DND-41 (cell line): ENCODE results near the gene MSL1.

Experiments used
- EZH2 ChIP-seq: IDR thresholded peaks from 3 replicates; pipeline ENCODE4 v1.6.1; 2012; ENCODE audit warnings: borderline replicate concordance, low read depth, mild to moderate bottlenecking, moderate library complexity, low read length, inconsistent platforms; ENCODE audit not compliant: severe bottlenecking
- TF ChIP-seq, protein P1 (sequence below): IDR thresholded peaks from 2 replicates; pipeline ENCODE4 v1.5.1; 2012; ENCODE audit warnings: borderline replicate concordance, low read length, moderate library complexity, mild to moderate bottlenecking; ENCODE audit not compliant: poor library complexity, severe bottlenecking; ENCODE audit errors: extremely low read depth

DNA sequence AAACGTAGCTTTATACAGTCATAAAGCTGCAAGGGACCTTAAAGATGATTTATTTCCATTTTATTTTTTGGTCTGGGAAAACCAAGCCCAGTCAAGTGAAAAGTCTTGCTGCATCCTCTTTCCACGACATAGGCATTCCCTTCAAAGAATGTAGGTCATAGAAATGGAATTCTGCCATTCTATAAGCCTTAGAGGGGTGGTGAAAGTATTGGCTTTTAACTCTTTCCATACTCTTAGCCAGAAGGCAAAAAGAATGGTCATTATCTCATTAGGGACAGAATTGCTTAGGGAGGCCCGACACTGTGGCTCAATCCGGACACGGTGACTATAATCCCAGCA lies 7.9 kb upstream of the MSL1 start:
- TF ChIP-seq EZH2: no peak
- TF ChIP-seq, protein P1, sequence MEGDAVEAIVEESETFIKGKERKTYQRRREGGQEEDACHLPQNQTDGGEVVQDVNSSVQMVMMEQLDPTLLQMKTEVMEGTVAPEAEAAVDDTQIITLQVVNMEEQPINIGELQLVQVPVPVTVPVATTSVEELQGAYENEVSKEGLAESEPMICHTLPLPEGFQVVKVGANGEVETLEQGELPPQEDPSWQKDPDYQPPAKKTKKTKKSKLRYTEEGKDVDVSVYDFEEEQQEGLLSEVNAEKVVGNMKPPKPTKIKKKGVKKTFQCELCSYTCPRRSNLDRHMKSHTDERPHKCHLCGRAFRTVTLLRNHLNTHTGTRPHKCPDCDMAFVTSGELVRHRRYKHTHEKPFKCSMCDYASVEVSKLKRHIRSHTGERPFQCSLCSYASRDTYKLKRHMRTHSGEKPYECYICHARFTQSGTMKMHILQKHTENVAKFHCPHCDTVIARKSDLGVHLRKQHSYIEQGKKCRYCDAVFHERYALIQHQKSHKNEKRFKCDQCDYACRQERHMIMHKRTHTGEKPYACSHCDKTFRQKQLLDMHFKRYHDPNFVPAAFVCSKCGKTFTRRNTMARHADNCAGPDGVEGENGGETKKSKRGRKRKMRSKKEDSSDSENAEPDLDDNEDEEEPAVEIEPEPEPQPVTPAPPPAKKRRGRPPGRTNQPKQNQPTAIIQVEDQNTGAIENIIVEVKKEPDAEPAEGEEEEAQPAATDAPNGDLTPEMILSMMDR: no peak
